Dendritic cell treated with granulocyte-macrophage colony-stimulating factor and Interleukin-4, amounts not matched to agents 40 ng/mL and 50 ng/mL, for 4 days (primary cell): ENCODE results near the gene NTSR1.

Experiments
- H3K27ac Mint-ChIP-seq: one replicate; pipeline ENCODE4 v1.8.0; 2022; ENCODE audit warnings: mild to moderate bottlenecking, mixed read lengths
- H3K27me3 Mint-ChIP-seq: one replicate; pipeline ENCODE4 v1.8.0; 2022; ENCODE audit warnings: mild to moderate bottlenecking, mixed read lengths
- H3K36me3 Mint-ChIP-seq: one replicate; pipeline ENCODE4 v1.8.0; 2022; ENCODE audit warnings: low read depth, mixed read lengths
- H3K4me1 Mint-ChIP-seq: one replicate; pipeline ENCODE4 v1.8.0; 2022; ENCODE audit warnings: low read depth, mixed read lengths
- H3K4me3 Mint-ChIP-seq: one replicate; pipeline ENCODE4 v1.8.0; 2022; ENCODE audit warnings: mild to moderate bottlenecking, moderate library complexity, mixed read lengths
- H3K9me3 Mint-ChIP-seq: one replicate; pipeline ENCODE4 v1.8.0; 2022; ENCODE audit warnings: mixed read lengths
- intact Hi-C: fragments of 100-400 bp; cut with micrococcal nuclease; formaldehyde crosslinking; loops from one replicate; pipeline ENCODE4 v1.15.0; 2022

NTSR1 gene

GRCh38 chr20:62797671-62798532, 89.3 kb downstream of the NTSR1 start:
- no peaks in the 10 kb centered on the region for H3K27me3 Mint-ChIP-seq
- peak overlapping the region; percentile 84 for H3K4me3 Mint-ChIP-seq
- peaks cover 66% of the 10 kb centered on the region for H3K4me1 Mint-ChIP-seq
- H3K27ac Mint-ChIP-seq: peak overlapping the region; percentile 83
- peaks cover 51% of the 10 kb centered on the region for H3K36me3 Mint-ChIP-seq
- H3K9me3 Mint-ChIP-seq: no peaks in the 10 kb centered on the region
- intact Hi-C loops: no loop called here

GRCh38 chr20:62799036-62799435, 90.4 kb downstream of the NTSR1 start:
- H3K9me3 Mint-ChIP-seq: no peaks in the 10 kb centered on the region
- peak overlapping the region; percentile 83 for H3K27ac Mint-ChIP-seq
- peaks cover 66% of the 10 kb centered on the region for H3K4me1 Mint-ChIP-seq
- no peaks in the 10 kb centered on the region for H3K27me3 Mint-ChIP-seq
- intact Hi-C loops: no loop called here
- peaks cover 51% of the 10 kb centered on the region for H3K36me3 Mint-ChIP-seq
- no peak overlapping the region for H3K4me3 Mint-ChIP-seq

- Mint-ChIP-seq H3K27ac (no peak overlapping the region), H3K4me1 (peaks cover 70% of the 10 kb centered on the region), H3K9me3 (no peaks in the 10 kb centered on the region), H3K27me3 (no peaks in the 10 kb centered on the region), H3K4me3 (no peak overlapping the region), H3K36me3 (peaks cover 56% of the 10 kb centered on the region)
- intact Hi-C loops: no loop called here
Measured at GRCh38 chr20:62799459-62799858, 90.8 kb downstream of the NTSR1 start.

- no peak overlapping the region for H3K27ac Mint-ChIP-seq
- peaks cover 70% of the 10 kb centered on the region for H3K4me1 Mint-ChIP-seq
- H3K36me3 Mint-ChIP-seq: peaks cover 60% of the 10 kb centered on the region
- no peak overlapping the region for H3K4me3 Mint-ChIP-seq
- no peaks in the 10 kb centered on the region for H3K9me3 Mint-ChIP-seq
- no peaks in the 10 kb centered on the region for H3K27me3 Mint-ChIP-seq
- intact Hi-C loops: loop anchor here (10.0 kb wide), 1 partner anchor 415 kb away; the partner anchor contains the start of gene RPS21
Measured at GRCh38 chr20:62799873-62800272, 91.2 kb downstream of the NTSR1 start.

GRCh38 chr20:62800314-62801259, 92.0 kb downstream of the NTSR1 start:
- H3K36me3 Mint-ChIP-seq: peaks cover 64% of the 10 kb centered on the region
- H3K27ac Mint-ChIP-seq: no peak overlapping the region
- H3K4me1 Mint-ChIP-seq: peaks cover 67% of the 10 kb centered on the region
- H3K27me3 Mint-ChIP-seq: no peaks in the 10 kb centered on the region
- H3K9me3 Mint-ChIP-seq: no peaks in the 10 kb centered on the region
- H3K4me3 Mint-ChIP-seq: no peak overlapping the region
- intact Hi-C loops: loop anchor here (10.0 kb wide), 1 partner anchor 416 kb away; the partner anchor contains the start of gene RPS21

GRCh38 chr20:62801284-62802010, 92.8 kb downstream of the NTSR1 start:
- intact Hi-C loops: loop anchor here (10.0 kb wide), 1 partner anchor 417 kb away; the partner anchor contains the start of gene RPS21
- H3K36me3 Mint-ChIP-seq: peaks cover 73% of the 10 kb centered on the region
- no peaks in the 10 kb centered on the region for H3K27me3 Mint-ChIP-seq
- H3K9me3 Mint-ChIP-seq: no peaks in the 10 kb centered on the region
- peaks cover 71% of the 10 kb centered on the region for H3K4me1 Mint-ChIP-seq
- H3K27ac Mint-ChIP-seq: no peak overlapping the region
- no peak overlapping the region for H3K4me3 Mint-ChIP-seq

- Mint-ChIP-seq H3K27ac (peak overlapping the region; percentile 65), H3K36me3 (peaks cover 77% of the 10 kb centered on the region), H3K27me3 (no peaks in the 10 kb centered on the region), H3K9me3 (no peaks in the 10 kb centered on the region), H3K4me3 (no peak overlapping the region), H3K4me1 (peaks cover 74% of the 10 kb centered on the region)
- intact Hi-C loops: loop anchor here (10.0 kb wide), 1 partner anchor 417 kb away; the partner anchor contains the start of gene RPS21
Measured at GRCh38 chr20:62802026-62802712, 93.5 kb downstream of the NTSR1 start.

GRCh38 chr20:62804021-62804626, 95.5 kb downstream of the NTSR1 start:
- Mint-ChIP-seq H3K9me3 (no peaks in the 10 kb centered on the region), H3K27ac (peak overlapping the region; percentile 85), H3K4me3 (peak overlapping the region; percentile 91), H3K27me3 (no peaks in the 10 kb centered on the region), H3K4me1 (peaks cover 66% of the 10 kb centered on the region), H3K36me3 (peaks cover 77% of the 10 kb centered on the region)
- intact Hi-C loops: loop anchor here (10.0 kb wide), 1 partner anchor 419 kb away; the partner anchor contains the start of gene RPS21

GRCh38 chr20:62804627-62805154, 96.1 kb downstream of the NTSR1 start, which contains the start of gene OGFR:
TSS of gene OGFR (plus strand) at chr20:62804835. CDS start at chr20:62804860, 25 bp downstream.
- intact Hi-C loops: loop anchor here (5.0 to 10.0 kb wide), 3 partner anchors 137 to 420 kb away; partner anchors contain the start of gene RPS21
- H3K4me1 Mint-ChIP-seq: peaks cover 68% of the 10 kb centered on the region

GRCh38 chr20:62805155-62805710, 96.6 kb downstream of the NTSR1 start:
- Mint-ChIP-seq H3K4me3 (peak overlapping the region; percentile 88), H3K4me1 (peaks cover 72% of the 10 kb centered on the region), H3K9me3 (no peaks in the 10 kb centered on the region), H3K27me3 (no peaks in the 10 kb centered on the region), H3K36me3 (peaks cover 77% of the 10 kb centered on the region), H3K27ac (peak overlapping the region; percentile 91)
- intact Hi-C loops: loop anchor here (5.0 to 10.0 kb wide), 3 partner anchors 138 to 420 kb away; partner anchors contain the start of gene RPS21

More at GRCh38 chr20:62804627-62805154, 96.1 kb downstream of the NTSR1 start, which contains the start of gene OGFR:
- Mint-ChIP-seq H3K27ac (peak within 1 kb of the TSS; percentile 91), H3K4me3 (peak within 1 kb of the TSS; percentile 91), H3K36me3 (peaks cover 77% of the 10 kb centered on the region), H3K27me3 (no peaks in the 10 kb centered on the region), H3K9me3 (no peaks in the 10 kb centered on the region)

GRCh38 chr20:62805711-62806382, 97.2 kb downstream of the NTSR1 start:
- no peaks in the 10 kb centered on the region for H3K27me3 Mint-ChIP-seq
- peak overlapping the region; percentile 88 for H3K4me3 Mint-ChIP-seq
- H3K27ac Mint-ChIP-seq: peak overlapping the region; percentile 91
- intact Hi-C loops: loop anchor here (5.0 to 10.0 kb wide), 3 partner anchors 139 to 421 kb away; partner anchors contain the start of gene RPS21
- H3K4me1 Mint-ChIP-seq: peaks cover 76% of the 10 kb centered on the region
- H3K9me3 Mint-ChIP-seq: no peaks in the 10 kb centered on the region
- H3K36me3 Mint-ChIP-seq: peaks cover 77% of the 10 kb centered on the region
